HFFc6 (cell line): ENCODE data around the gene ANKRD13D. TPM values are rescaled to one million over a fixed set of nuclear protein-coding genes. Genes with fewer than 3 reads are reported as not detected.

Source experiments
- DNase-seq: peaks from one replicate; pipeline ENCODE4 v3.0.0-alpha.2; 2018
- H3K27ac Mint-ChIP-seq: 2 replicates; pipeline ENCODE4 v1.8.0; 2020; ENCODE audit warnings: mild to moderate bottlenecking, mixed read lengths
- H3K27me3 Mint-ChIP-seq: 2 replicates; pipeline ENCODE4 v1.8.0; 2021; ENCODE audit warnings: mild to moderate bottlenecking, moderate library complexity, mixed read lengths; ENCODE audit not compliant: insufficient read depth
- H3K36me3 Mint-ChIP-seq: 2 replicates; pipeline ENCODE4 v1.8.0; 2021; ENCODE audit warnings: low read depth, mixed read lengths
- H3K4me1 Mint-ChIP-seq: 2 replicates; pipeline ENCODE4 v1.8.0; 2020; ENCODE audit warnings: low read depth, mixed read lengths
- H3K4me3 Mint-ChIP-seq: 2 replicates; pipeline ENCODE4 v1.8.0; 2020; ENCODE audit warnings: mild to moderate bottlenecking, moderate library complexity, mixed read lengths
- H3K9me3 Mint-ChIP-seq: 2 replicates; pipeline ENCODE4 v1.8.0; 2020; ENCODE audit warnings: mild to moderate bottlenecking, mixed read lengths
- CTCF ChIP-seq: fragments of 200-600 bp; sonication (generic); IDR thresholded peaks from 2 replicates; pipeline ENCODE4 v1.5.0; 2021; ENCODE audit warnings: antibody characterized with exemption, mild to moderate bottlenecking
- total RNA-seq, 6 experiments: library from RNA; stranded (reverse); fragmentation: NEBNext Ultra II Directional; extraction: Animal tissue kit (Norgen Biotek cat#: 25700); gene quantifications; 2 replicates in 1 of 6; 3 replicates in 5 of 6; pipeline ENCODE4 v1.2.3, GENCODE V29; 2021

ANKRD13D gene
- total RNA-seq, 6 experiments from 2014 or later: 24.7 to 34.6 (median 26.4) TPM

GRCh38 chr11:67349036-67349435, 59.9 kb downstream of the ANKRD13D start:
- Mint-ChIP-seq H3K27ac (peak overlapping the region; percentile 2; the same call in 1 of the 2 replicates), H3K4me1 (peaks cover 54% of the 10 kb centered on the region), H3K9me3 (no peaks in the 10 kb centered on the region), H3K36me3 (no peaks in the 10 kb centered on the region), H3K4me3 (no peak overlapping the region), H3K27me3 (peaks cover 6% of the 10 kb centered on the region)
- no peak for TF ChIP-seq CTCF
- no peak for DNase-seq

- DNase-seq: no peak
- Mint-ChIP-seq H3K4me3 (no peak overlapping the region), H3K27ac (peak overlapping the region; percentile 4; the same call in 1 of the 2 replicates), H3K27me3 (peaks cover 6% of the 10 kb centered on the region), H3K9me3 (no peaks in the 10 kb centered on the region), H3K4me1 (peaks cover 59% of the 10 kb centered on the region), H3K36me3 (no peaks in the 10 kb centered on the region)
- TF ChIP-seq CTCF: no peak
Measured at GRCh38 chr11:67349457-67349856, 60.4 kb downstream of the ANKRD13D start.

GRCh38 chr11:67349928-67350465, 60.9 kb downstream of the ANKRD13D start:
- peaks cover 6% of the 10 kb centered on the region for H3K27me3 Mint-ChIP-seq
- no peak for TF ChIP-seq CTCF
- H3K4me1 Mint-ChIP-seq: peaks cover 64% of the 10 kb centered on the region
- no peak overlapping the region for H3K4me3 Mint-ChIP-seq
- H3K27ac Mint-ChIP-seq: peak overlapping the region; percentile 4; the same call in 1 of the 2 replicates
- H3K36me3 Mint-ChIP-seq: no peaks in the 10 kb centered on the region
- no peak for DNase-seq
- no peaks in the 10 kb centered on the region for H3K9me3 Mint-ChIP-seq

- Mint-ChIP-seq H3K9me3 (no peaks in the 10 kb centered on the region), H3K4me1 (peaks cover 68% of the 10 kb centered on the region), H3K27me3 (peaks cover 5% of the 10 kb centered on the region), H3K4me3 (peak overlapping the region; percentile 98), H3K36me3 (no peaks in the 10 kb centered on the region), H3K27ac (peak overlapping the region; percentile 100)
- peak; percentile 97 for TF ChIP-seq CTCF
- DNase-seq: peak; percentile 48
Measured at GRCh38 chr11:67351275-67352005, 62.3 kb downstream of the ANKRD13D start.

Other genes starting within 250 kb of the ANKRD13D start
- gene RHOD, start 232.5 kb upstream of the ANKRD13D start, total RNA-seq: 10 to 100 TPM in 2 of 6 experiments, 1 to 10 TPM in 4; 5.2 to 17.8 (median 6.1) TPM
- gene KDM2A, start 170.0 kb upstream of the ANKRD13D start, total RNA-seq: 10 to 100 TPM; 46.1 to 55.0 (median 49.7) TPM
- gene GRK2, start 22.8 kb upstream of the ANKRD13D start, total RNA-seq: 10 to 100 TPM; 26.2 to 35.5 (median 32.1) TPM
- 10 to 100 TPM; 17.0 to 28.7 (median 22.6) TPM for gene SSH3, start 14.2 kb downstream of the ANKRD13D start, total RNA-seq
- gene POLD4, start 64.2 kb downstream of the ANKRD13D start, total RNA-seq: 10 to 100 TPM; 69.1 to 80.7 (median 70.9) TPM
- gene CLCF1, start 84.3 kb downstream of the ANKRD13D start, total RNA-seq: 10 to 100 TPM in 4 of 6 experiments, 1 to 10 TPM in 2; 8.9 to 12.8 (median 10.5) TPM
- gene RAD9A, start 102.7 kb downstream of the ANKRD13D start, total RNA-seq: 10 to 100 TPM in 1 of 6 experiments, 1 to 10 TPM in 5; 7.6 to 10.3 (median 8.8) TPM
- gene PPP1CA, start 112.6 kb downstream of the ANKRD13D start, total RNA-seq: 100 to 1,000 TPM; 162 to 191 (median 180) TPM
- not detected for gene TBC1D10C, start 114.8 kb downstream of the ANKRD13D start, total RNA-seq
- under 1 TPM in 5 of 6 experiments, not detected in 1; 0.05 to 0.14 (median 0.06) TPM for gene CARNS1, start 126.4 kb downstream of the ANKRD13D start, total RNA-seq
- gene RPS6KB2, start 139.2 kb downstream of the ANKRD13D start, total RNA-seq: 10 to 100 TPM; 51.5 to 58.4 (median 55.8) TPM
- under 1 TPM in 3 of 6 experiments, not detected in 3; 0.35 to 0.50 (median 0.40) TPM for gene PTPRCAP, start 148.4 kb downstream of the ANKRD13D start, total RNA-seq
- 100 to 1,000 TPM in 5 of 6 experiments, 10 to 100 TPM in 1; 98.8 to 127 (median 108) TPM for gene CORO1B, start 154.2 kb downstream of the ANKRD13D start, total RNA-seq
- gene GPR152, start 163.4 kb downstream of the ANKRD13D start, total RNA-seq: not detected
- not detected for gene CABP4, start 166.1 kb downstream of the ANKRD13D start, total RNA-seq
- 10 to 100 TPM; 28.5 to 43.7 (median 32.2) TPM for gene TMEM134, start 179.9 kb downstream of the ANKRD13D start, total RNA-seq
- gene AIP, start 193.7 kb downstream of the ANKRD13D start, total RNA-seq: 10 to 100 TPM; 53.0 to 59.4 (median 55.1) TPM
- gene PITPNM1, start 216.1 kb downstream of the ANKRD13D start, total RNA-seq: 10 to 100 TPM; 19.6 to 30.3 (median 23.5) TPM
- 10 to 100 TPM; 29.3 to 36.0 (median 31.5) TPM for gene CDK2AP2, start 218.9 kb downstream of the ANKRD13D start, total RNA-seq
- not detected for gene CABP2, start 234.1 kb downstream of the ANKRD13D start, total RNA-seq